Endothelial cell of umbilical vein (primary cell): Measurements from ENCODE around the gene SNHG17.

Experiments
- EZH2 ChIP-seq: IDR thresholded peaks from 2 replicates; pipeline ENCODE4 v1.6.1; 2012; ENCODE audit warnings: borderline replicate concordance, low read depth, mild to moderate bottlenecking, moderate library complexity, low read length, inconsistent platforms; ENCODE audit not compliant: severe bottlenecking
- FOS ChIP-seq: IDR thresholded peaks from 2 replicates; pipeline ENCODE4 v1.6.1; 2011; ENCODE audit warnings: mild to moderate bottlenecking, low read length, moderate library complexity, borderline replicate concordance; ENCODE audit not compliant: insufficient read depth
- JUN ChIP-seq: IDR thresholded peaks from 2 replicates; pipeline ENCODE4 v1.6.1; 2011; ENCODE audit warnings: borderline replicate concordance, low read depth; ENCODE audit not compliant: insufficient read length, insufficient read depth
- MYC ChIP-seq: IDR thresholded peaks from one replicate; pipeline ENCODE4 v1.6.1; 2011; ENCODE audit warnings: mild to moderate bottlenecking, low read depth, low read length
- POLR2A ChIP-seq: IDR thresholded peaks from 2 replicates; pipeline ENCODE4 v1.6.1; 2012; ENCODE audit warnings: low read depth, mild to moderate bottlenecking, control low read depth, low read length
- POLR2AphosphoS5 ChIP-seq: IDR thresholded peaks from 2 replicates; pipeline ENCODE4 v1.6.1; 2012; ENCODE audit warnings: low read depth, mild to moderate bottlenecking, control low read depth, low read length, moderate library complexity; ENCODE audit not compliant: insufficient read depth
- TF ChIP-seq, protein P1 (sequence below), 2 donors: IDR thresholded peaks; 1 replicate in 1 of 2; 2 replicates in 1 of 2; pipeline ENCODE4 v1.5.1; 2011; ENCODE audit warnings: low read length in 2 of 2, mild to moderate bottlenecking in 2 of 2, moderate library complexity in 2 of 2, control low read depth in 1 of 2, inconsistent platforms in 1 of 2, low read depth in 1 of 2; ENCODE audit not compliant: insufficient read depth in 1 of 2; ENCODE audit errors: extremely low read depth in 1 of 2

- TF ChIP-seq, protein P1, sequence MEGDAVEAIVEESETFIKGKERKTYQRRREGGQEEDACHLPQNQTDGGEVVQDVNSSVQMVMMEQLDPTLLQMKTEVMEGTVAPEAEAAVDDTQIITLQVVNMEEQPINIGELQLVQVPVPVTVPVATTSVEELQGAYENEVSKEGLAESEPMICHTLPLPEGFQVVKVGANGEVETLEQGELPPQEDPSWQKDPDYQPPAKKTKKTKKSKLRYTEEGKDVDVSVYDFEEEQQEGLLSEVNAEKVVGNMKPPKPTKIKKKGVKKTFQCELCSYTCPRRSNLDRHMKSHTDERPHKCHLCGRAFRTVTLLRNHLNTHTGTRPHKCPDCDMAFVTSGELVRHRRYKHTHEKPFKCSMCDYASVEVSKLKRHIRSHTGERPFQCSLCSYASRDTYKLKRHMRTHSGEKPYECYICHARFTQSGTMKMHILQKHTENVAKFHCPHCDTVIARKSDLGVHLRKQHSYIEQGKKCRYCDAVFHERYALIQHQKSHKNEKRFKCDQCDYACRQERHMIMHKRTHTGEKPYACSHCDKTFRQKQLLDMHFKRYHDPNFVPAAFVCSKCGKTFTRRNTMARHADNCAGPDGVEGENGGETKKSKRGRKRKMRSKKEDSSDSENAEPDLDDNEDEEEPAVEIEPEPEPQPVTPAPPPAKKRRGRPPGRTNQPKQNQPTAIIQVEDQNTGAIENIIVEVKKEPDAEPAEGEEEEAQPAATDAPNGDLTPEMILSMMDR (IDR thresholded peaks at IDR 0.05; ENCODE audit: extremely low read depth in 1 of 2, insufficient read depth in 1 of 2, low read depth in 1 of 2, low read length in 2 of 2) = no peak
- TF ChIP-seq MYC (no peak), EZH2 (no peak), FOS (no peak), JUN (no peak), POLR2AphosphoS5 (no peak), POLR2A (no peak)
These were observed 2.8 kb downstream of the SNHG17 start for GRCh38 chr20:38432292-38432691.
